K562 (cell line): ENCODE results near the gene SLC34A1. TPM values are rescaled to one million over a fixed set of nuclear protein-coding genes. Genes with fewer than 3 reads are reported as not detected.

Experiments
- CAMTA2 ChIP-seq: fragments of 250-450 bp; sonication (Bioruptor Pico); conservative IDR thresholded peaks from 2 replicates; pipeline ENCODE4 v1.5.1; 2022
- CREBBP ChIP-seq: IDR thresholded peaks from one replicate; pipeline ENCODE4 v1.6.1; 2012; ENCODE audit warnings: low read depth, mild to moderate bottlenecking, control low read depth, inconsistent platforms, low read length
- DEAF1 ChIP-seq: fragments of 450-650 bp; formaldehyde crosslinking; IDR thresholded peaks from 2 replicates; pipeline ENCODE4 v1.4.0; 2020; ENCODE audit warnings: mild to moderate bottlenecking, moderate library complexity
- E2F5 ChIP-seq: sonication (generic); formaldehyde crosslinking; IDR thresholded peaks from 2 replicates; pipeline ENCODE4 v1.8.0; 2022; ENCODE audit warnings: mild to moderate bottlenecking, missing genetic modification reagents
- ERF ChIP-seq: fragments of 450-650 bp; formaldehyde crosslinking; IDR thresholded peaks from 2 replicates; pipeline ENCODE4 v1.4.0; 2020; ENCODE audit warnings: mild to moderate bottlenecking, mixed read lengths
- ETV1 ChIP-seq: fragments of 450-650 bp; conservative IDR thresholded peaks from 2 replicates; pipeline ENCODE4 v1.6.1; 2016; ENCODE audit warnings: missing genetic modification characterization, control low read depth, low read depth, missing compliant biosample characterization
- FOXA3 ChIP-seq, 2 experiments: fragments of 450-650 bp in 1 of 2; sonication (generic) in 1 of 2; formaldehyde crosslinking; IDR thresholded peaks in 1 of 2; conservative IDR thresholded peaks in 1 of 2; 2 replicates each; pipeline versions ENCODE4 v1.4.0 to v1.8.0; 2020 to 2022; ENCODE audit warnings: mild to moderate bottlenecking in 2 of 2, missing genetic modification reagents in 1 of 2
- GTF2B ChIP-seq: IDR thresholded peaks from 2 replicates; pipeline ENCODE4 v1.6.1; 2011; ENCODE audit not compliant: insufficient read length; ENCODE audit errors: extremely low read depth
- HBP1 ChIP-seq: fragments of 450-650 bp; formaldehyde crosslinking; IDR thresholded peaks from 2 replicates; pipeline ENCODE4 v1.4.0; 2022; ENCODE audit warnings: missing genetic modification characterization
- HOXB6 ChIP-seq: fragments of 250-450 bp; sonication (Bioruptor Pico); IDR thresholded peaks from 2 replicates; pipeline ENCODE4 v1.5.1; 2022; ENCODE audit warnings: mild to moderate bottlenecking, borderline replicate concordance
- KDM1A ChIP-seq, 2 experiments: fragments of 450-650 bp; IDR thresholded peaks; 2 replicates each; pipeline ENCODE4 v1.6.1; 2016; ENCODE audit warnings: mild to moderate bottlenecking in 2 of 2
- MTA3 ChIP-seq: fragments of 450-650 bp; formaldehyde crosslinking; IDR thresholded peaks from 2 replicates; pipeline ENCODE4 v1.6.1; 2017; ENCODE audit warnings: mild to moderate bottlenecking, borderline replicate concordance
- MYNN ChIP-seq, 2 experiments: sonication (generic); formaldehyde crosslinking in 1 of 2; IDR thresholded peaks; 2 replicates each; pipeline versions ENCODE4 v1.5.0 to v1.6.1; 2016 to 2020; ENCODE audit warnings: antibody characterized with exemption in 1 of 2, missing genetic modification reagents in 1 of 2
- NFATC3 ChIP-seq: fragments of 450-650 bp; IDR thresholded peaks from 2 replicates; pipeline ENCODE4 v1.6.1; 2017; ENCODE audit warnings: mild to moderate bottlenecking
- NFIC ChIP-seq: fragments of 450-650 bp; IDR thresholded peaks from 2 replicates; pipeline ENCODE4 v1.6.1; 2017; ENCODE audit warnings: mild to moderate bottlenecking, inconsistent platforms
- PHB2 ChIP-seq: fragments of 450-650 bp; IDR thresholded peaks from 2 replicates; pipeline ENCODE4 v1.6.1; 2017; ENCODE audit warnings: low read depth
- SMAD2 ChIP-seq: fragments of 150-350 bp; IDR thresholded peaks from 2 replicates; pipeline ENCODE4 v1.6.1; 2014; ENCODE audit warnings: low read depth, mild to moderate bottlenecking, low read length
- SREBF1 ChIP-seq: fragments of 150-350 bp; IDR thresholded peaks from 2 replicates; pipeline ENCODE4 v1.6.1; 2014; ENCODE audit warnings: antibody characterized with exemption, low read depth, low read length, borderline replicate concordance
- SREBF2 ChIP-seq: sonication (generic); formaldehyde crosslinking; IDR thresholded peaks from 2 replicates; pipeline ENCODE4 v1.4.0; 2020; ENCODE audit warnings: mild to moderate bottlenecking, missing genetic modification reagents
- TBP ChIP-seq: optimal IDR thresholded peaks from 2 replicates; pipeline ENCODE3; 2011; ENCODE audit warnings: low read depth, low read length, improper control_type of control experiment
- TCFL5 ChIP-seq: fragments of 250-450 bp; sonication (Bioruptor Pico); conservative IDR thresholded peaks from 2 replicates; pipeline ENCODE4 v1.6.1; 2021; ENCODE audit warnings: mild to moderate bottlenecking, moderate library complexity, matching md5 sums
- TEAD2 ChIP-seq: fragments of 450-650 bp; IDR thresholded peaks from 2 replicates; pipeline ENCODE4 v1.6.1; 2016; ENCODE audit warnings: missing genetic modification characterization, control low read depth, missing compliant biosample characterization
- TRIM28 ChIP-seq: fragments of 450-650 bp; IDR thresholded peaks from 2 replicates; pipeline ENCODE4 v1.6.1; 2017
- XRCC5 ChIP-seq: fragments of 200-400 bp; formaldehyde crosslinking; IDR thresholded peaks from 2 replicates; pipeline ENCODE4 v1.6.1; 2017; ENCODE audit warnings: low read depth, mild to moderate bottlenecking, low read length
- ZNF224 ChIP-seq: sonication (generic); formaldehyde crosslinking; IDR thresholded peaks from 2 replicates; pipeline ENCODE4 v1.8.0; 2022; ENCODE audit warnings: mild to moderate bottlenecking, missing genetic modification reagents
- ZNF717 ChIP-seq: fragments of 250-450 bp; sonication (Bioruptor Pico); IDR thresholded peaks from 2 replicates; pipeline ENCODE4 v1.5.0; 2021
- polyA plus RNA-seq, 8 experiments: library from polyadenylated mRNA; depleted of rRNA in 4 of 8; stranded (reverse) in 5 of 8; unstranded in 3 of 8; fragments of >200 nt; fragmentation: Nextera tagmentation in 2 of 8; fragmentation: Illumina TruSeq in 1 of 8; extraction: Ambion mirVana in 2 of 8; extraction: Trizol in 1 of 8; gene quantifications; 2 replicates each; pipeline versions ENCODE4 v1.2.1 to v1.2.3, GENCODE V29; 2011 to 2014; ENCODE audit warnings: inconsistent platforms in 1 of 8, missing spikeins in 1 of 8
- total RNA-seq, 7 experiments: library from RNA; depleted of rRNA in 6 of 7; stranded (reverse); fragments of >200 nt in 6 of 7; fragmentation: Illumina TruSeq in 2 of 7; extraction: Trizol in 2 of 7; gene quantifications; 2 replicates each; pipeline versions ENCODE4 v1.2.1 to v1.2.3, GENCODE V29; 2011 to 2021; ENCODE audit warnings: low replicate concordance in 1 of 7

The SLC34A1 gene
- total and polyA plus RNA-seq, 9 of the 15 experiments (the other 6 are each of a cell fraction or from before 2014, with no cell fraction given): not detected

GRCh38 chr5:177446200-177447065 lies 62.2 kb downstream of the SLC34A1 start, which contains the start of gene PRR7 (continued):
- TF ChIP-seq SREBF2 (no peak), TCFL5 (CRISPR knock-in tag) (no peak), ETV1 (tag) (no peak), CREBBP (no peak), NFATC3 (no peak), ZNF717 (CRISPR knock-in tag) (0 out of 2 replicates have a peak, but pooled peaks have one; percentile 85), ZNF224 (CRISPR knock-in tag) (no peak), XRCC5 (peak; percentile 5; the same call in 1 of the 2 replicates), TEAD2 (tag) (no peak), FOXA3 (CRISPR knock-in tag; conservative IDR thresholded peaks at IDR 0.05 in 1 of 2, IDR thresholded peaks at IDR 0.05 in 1 of 2) (no peak), MYNN (IDR thresholded peaks at IDR 0.05) (no peak; the same call in 1 of the 2 replicates), MYNN (CRISPR knock-in tag; IDR thresholded peaks at IDR 0.05) (no peak), PHB2 (no peak), MTA3 (peak; percentile 53; the same call in 1 of the 2 replicates), CAMTA2 (no peak), SMAD2 (no peak), HBP1 (CRISPR knock-in tag) (peak; percentile 64; the same call in 1 of the 2 replicates), GTF2B (no peak), NFIC (no peak), SREBF1 (no peak), E2F5 (CRISPR knock-in tag) (no peak), TBP (no peak), DEAF1 (CRISPR knock-in tag) (no peak), HOXB6 (no peak), KDM1A (IDR thresholded peaks at IDR 0.05) (no peak), TRIM28 (no peak), ERF (CRISPR knock-in tag) (peak; percentile 91)
